ENCODE data around the gene EPHA4.

EPHA4 gene

GRCh38 chr2:221486106-221486505 lies 86.0 kb downstream of the EPHA4 start:
- peaks cover 10 to 11% of the 10 kb centered on the region in 2 experiments for H3K36me3 ChIP-seq (ENCODE audit: control insufficient read depth in 1 of 2, insufficient read depth in 2 of 2, low read depth in 1 of 2, low read length in 2 of 2)
- no peak overlapping the region for H2BK15ac ChIP-seq (ENCODE audit: low read depth, poor library complexity, severe bottlenecking)
- no peak overlapping the region for H2AFZ ChIP-seq (ENCODE audit: low read depth, low read length)
- H3K4me1 ChIP-seq (ENCODE audit: control insufficient read depth, insufficient read depth, low read depth, low read length), result no peaks in the 10 kb centered on the region
- DNase-seq, result no peak
- no peaks in the 10 kb centered on the region for H3K9me3 ChIP-seq (ENCODE audit: control insufficient read depth, low read length)
- no peaks in the 10 kb centered on the region for H3K27me3 ChIP-seq (ENCODE audit: control insufficient read depth in 1 of 2, insufficient read depth in 1 of 2, low read length in 2 of 2)
- no peak overlapping the region for H3K27ac ChIP-seq (ENCODE audit: low read length, poor library complexity, severe bottlenecking)
- no peak overlapping the region for H3K23ac ChIP-seq (ENCODE audit: low read length in 2 of 2)
- no peak overlapping the region for H3K14ac ChIP-seq (ENCODE audit: low read length in 2 of 2)
- no peak overlapping the region for H2BK120ac ChIP-seq (ENCODE audit: low read depth, low read length)
- no peak overlapping the region for H3K18ac ChIP-seq (ENCODE audit: low read depth in 1 of 2, low read length in 2 of 2)
- WGBS, result 90% methylated on average over 4 of the region's 4 CpGs
- no peak overlapping the region for H2BK5ac ChIP-seq (ENCODE audit: low read depth, low read length, poor library complexity, severe bottlenecking)
- H2AK5ac ChIP-seq (ENCODE audit: low read length, severe bottlenecking), result no peak overlapping the region
- H3K79me1 ChIP-seq (replicated peaks; ENCODE audit: low read length, poor library complexity, severe bottlenecking), result peaks cover 32% of the 10 kb centered on the region
- H3K4me3 ChIP-seq (ENCODE audit: insufficient read depth in 1 of 2, low read depth in 1 of 2, low read length in 2 of 2), result no peak overlapping the region
- no peak overlapping the region for H3K9ac ChIP-seq (ENCODE audit: low read length)
- no peak overlapping the region for H3K4ac ChIP-seq (ENCODE audit: low read depth in 1 of 2, low read length in 2 of 2)
- H4K91ac ChIP-seq (ENCODE audit: low read length), result no peak overlapping the region
- H2BK12ac ChIP-seq (ENCODE audit: low read length in 2 of 2), result no peak overlapping the region
- H4K8ac ChIP-seq (ENCODE audit: low read length), result no peak overlapping the region
- H3K4me2 ChIP-seq (ENCODE audit: low read length, poor library complexity, severe bottlenecking), result no peak overlapping the region

- no peak overlapping the region for H3K4me3 ChIP-seq (ENCODE audit: insufficient read depth in 1 of 2, low read depth in 1 of 2, low read length in 2 of 2)
- no peak overlapping the region for H3K4ac ChIP-seq (ENCODE audit: low read depth in 1 of 2, low read length in 2 of 2)
- H2AK5ac ChIP-seq (ENCODE audit: low read length, severe bottlenecking), result no peak overlapping the region
- no peak overlapping the region for H2BK120ac ChIP-seq (ENCODE audit: low read depth, low read length)
- H3K18ac ChIP-seq (ENCODE audit: low read depth in 1 of 2, low read length in 2 of 2), result no peak overlapping the region
- no peak overlapping the region for H4K91ac ChIP-seq (ENCODE audit: low read length)
- H2BK15ac ChIP-seq (ENCODE audit: low read depth, poor library complexity, severe bottlenecking), result no peak overlapping the region
- no peak overlapping the region for H3K9ac ChIP-seq (ENCODE audit: low read length)
- no peaks in the 10 kb centered on the region for H3K9me3 ChIP-seq (ENCODE audit: control insufficient read depth, low read length)
- no peaks in the 10 kb centered on the region for H3K4me1 ChIP-seq (ENCODE audit: control insufficient read depth, insufficient read depth, low read depth, low read length)
- H3K27ac ChIP-seq (ENCODE audit: low read length, poor library complexity, severe bottlenecking), result no peak overlapping the region
- H2BK12ac ChIP-seq (ENCODE audit: low read length in 2 of 2), result no peak overlapping the region
- H4K8ac ChIP-seq (ENCODE audit: low read length), result no peak overlapping the region
- no peak overlapping the region for H3K23ac ChIP-seq (ENCODE audit: low read length in 2 of 2)
- no peak overlapping the region for H2AFZ ChIP-seq (ENCODE audit: low read depth, low read length)
- 100% methylated on average over 4 of the region's 5 CpGs for WGBS
- no peak overlapping the region for H3K4me2 ChIP-seq (ENCODE audit: low read length, poor library complexity, severe bottlenecking)
- no peak overlapping the region for H2BK5ac ChIP-seq (ENCODE audit: low read depth, low read length, poor library complexity, severe bottlenecking)
- DNase-seq, result no peak
- no peaks in the 10 kb centered on the region for H3K27me3 ChIP-seq (ENCODE audit: control insufficient read depth in 1 of 2, insufficient read depth in 1 of 2, low read length in 2 of 2)
- H3K36me3 ChIP-seq (ENCODE audit: control insufficient read depth in 1 of 2, insufficient read depth in 2 of 2, low read depth in 1 of 2, low read length in 2 of 2), result peaks cover 10 to 11% of the 10 kb centered on the region in 2 experiments
- no peak overlapping the region for H3K14ac ChIP-seq (ENCODE audit: low read length in 2 of 2)
- H3K79me1 ChIP-seq (replicated peaks; ENCODE audit: low read length, poor library complexity, severe bottlenecking), result peaks cover 30% of the 10 kb centered on the region
These were observed 86.6 kb downstream of the EPHA4 start for GRCh38 chr2:221485503-221485870.

GRCh38 chr2:221484761-221485502 lies 87.2 kb downstream of the EPHA4 start:
- H4K8ac ChIP-seq (ENCODE audit: low read length), result no peak overlapping the region
- H3K4ac ChIP-seq (ENCODE audit: low read depth in 1 of 2, low read length in 2 of 2), result no peak overlapping the region
- no peak overlapping the region for H3K23ac ChIP-seq (ENCODE audit: low read length in 2 of 2)
- peaks cover 11 to 14% of the 10 kb centered on the region in 2 experiments for H3K36me3 ChIP-seq (ENCODE audit: control insufficient read depth in 1 of 2, insufficient read depth in 2 of 2, low read depth in 1 of 2, low read length in 2 of 2)
- H3K4me3 ChIP-seq (ENCODE audit: insufficient read depth in 1 of 2, low read depth in 1 of 2, low read length in 2 of 2), result no peak overlapping the region
- no peak for DNase-seq
- no peak overlapping the region for H2BK12ac ChIP-seq (ENCODE audit: low read length in 2 of 2)
- no peaks in the 10 kb centered on the region for H3K9me3 ChIP-seq (ENCODE audit: control insufficient read depth, low read length)
- H3K4me2 ChIP-seq (ENCODE audit: low read length, poor library complexity, severe bottlenecking), result no peak overlapping the region
- no peak overlapping the region for H4K91ac ChIP-seq (ENCODE audit: low read length)
- H2BK120ac ChIP-seq (ENCODE audit: low read depth, low read length), result no peak overlapping the region
- H2AFZ ChIP-seq (ENCODE audit: low read depth, low read length), result no peak overlapping the region
- no peaks in the 10 kb centered on the region for H3K27me3 ChIP-seq (ENCODE audit: control insufficient read depth in 1 of 2, insufficient read depth in 1 of 2, low read length in 2 of 2)
- no peak overlapping the region for H2AK5ac ChIP-seq (ENCODE audit: low read length, severe bottlenecking)
- no peak overlapping the region for H3K27ac ChIP-seq (ENCODE audit: low read length, poor library complexity, severe bottlenecking)
- no peaks in the 10 kb centered on the region for H3K4me1 ChIP-seq (ENCODE audit: control insufficient read depth, insufficient read depth, low read depth, low read length)
- no peak overlapping the region for H2BK5ac ChIP-seq (ENCODE audit: low read depth, low read length, poor library complexity, severe bottlenecking)
- H3K79me1 ChIP-seq (replicated peaks; ENCODE audit: low read length, poor library complexity, severe bottlenecking), result peaks cover 30% of the 10 kb centered on the region
- no peak overlapping the region for H3K18ac ChIP-seq (ENCODE audit: low read depth in 1 of 2, low read length in 2 of 2)
- no peak overlapping the region for H2BK15ac ChIP-seq (ENCODE audit: low read depth, poor library complexity, severe bottlenecking)
- 99% methylated on average over 8 of the region's 8 CpGs for WGBS
- no peak overlapping the region for H3K9ac ChIP-seq (ENCODE audit: low read length)
- H3K14ac ChIP-seq (ENCODE audit: low read length in 2 of 2), result no peak overlapping the region

- Histone ChIP-seq H3K4ac (ENCODE audit: low read depth in 1 of 2, low read length in 2 of 2) (no peak overlapping the region), H3K4me1 (ENCODE audit: control insufficient read depth, insufficient read depth, low read depth, low read length) (no peaks in the 10 kb centered on the region), H3K23ac (ENCODE audit: low read length in 2 of 2) (no peak overlapping the region), H3K18ac (ENCODE audit: low read depth in 1 of 2, low read length in 2 of 2) (no peak overlapping the region), H3K27me3 (ENCODE audit: control insufficient read depth in 1 of 2, insufficient read depth in 1 of 2, low read length in 2 of 2) (no peaks in the 10 kb centered on the region), H3K9ac (ENCODE audit: low read length) (peak overlapping the region; percentile 54), H2BK15ac (ENCODE audit: low read depth, poor library complexity, severe bottlenecking) (no peak overlapping the region), H3K27ac (ENCODE audit: low read length, poor library complexity, severe bottlenecking) (no peak overlapping the region), H3K4me2 (ENCODE audit: low read length, poor library complexity, severe bottlenecking) (no peak overlapping the region), H3K4me3 (ENCODE audit: insufficient read depth in 1 of 2, low read depth in 1 of 2, low read length in 2 of 2) (peak overlapping the region in 1 of 2 experiments; percentile 62), H2BK12ac (ENCODE audit: low read length in 2 of 2) (no peak overlapping the region), H2AK5ac (ENCODE audit: low read length, severe bottlenecking) (no peak overlapping the region), H3K14ac (ENCODE audit: low read length in 2 of 2) (no peak overlapping the region), H3K79me1 (replicated peaks; ENCODE audit: low read length, poor library complexity, severe bottlenecking) (peaks cover 26% of the 10 kb centered on the region), H2BK5ac (ENCODE audit: low read depth, low read length, poor library complexity, severe bottlenecking) (no peak overlapping the region), H2AFZ (ENCODE audit: low read depth, low read length) (no peak overlapping the region), H3K9me3 (ENCODE audit: control insufficient read depth, low read length) (no peaks in the 10 kb centered on the region), H4K91ac (ENCODE audit: low read length) (no peak overlapping the region), H3K36me3 (ENCODE audit: control insufficient read depth in 1 of 2, insufficient read depth in 2 of 2, low read depth in 1 of 2, low read length in 2 of 2) (peaks cover 14% of the 10 kb centered on the region in 2 experiments), H2BK120ac (ENCODE audit: low read depth, low read length) (no peak overlapping the region), H4K8ac (ENCODE audit: low read length) (no peak overlapping the region)
- no peak for DNase-seq
- 97% methylated on average over 8 of the region's 12 CpGs for WGBS
These were observed 89.2 kb downstream of the EPHA4 start for GRCh38 chr2:221482666-221483455.
